Adrenal gland (tissue), 12 donors: ENCODE measurements around the gene NECTIN4. TPM values are rescaled to one million over a fixed set of nuclear protein-coding genes. Genes with fewer than 3 reads are reported as not detected.

Experiments used
- DNase-seq, 7 donors: peaks; one replicate each; pipeline ENCODE4 v3.0.0-alpha.2; 2019 to 2020
- H3K27ac ChIP-seq, 5 donors: fragments of 200-600 bp; sonication (generic) in 4 of 5; 1 replicate in 3 of 5; 2 replicates in 2 of 5; pipeline versions ENCODE4 v1.5.1 to v1.8.0; 2016 to 2020; ENCODE audit warnings: mild to moderate bottlenecking in 1 of 5
- H3K27me3 ChIP-seq: fragments of 200-600 bp; 2 replicates; pipeline ENCODE4 v1.8.0; 2021
- H3K36me3 ChIP-seq, 2 donors: fragments of 200-600 bp; replicated peaks in 1 of 2; 1 replicate in 1 of 2; 2 replicates in 1 of 2; pipeline versions ENCODE4 v1.5.1 to v1.8.0; 2018 to 2022
- H3K4me1 ChIP-seq, 2 donors: fragments of 200-600 bp; replicated peaks in 1 of 2; 1 replicate in 1 of 2; 2 replicates in 1 of 2; pipeline versions ENCODE4 v1.5.1 to v1.8.0; 2018 to 2021
- H3K4me3 ChIP-seq, 4 donors: fragments of 200-600 bp; sonication (generic) in 3 of 4; one replicate each; pipeline ENCODE4 v1.5.1; 2016 to 2018
- H3K9me3 ChIP-seq, 3 donors: fragments of 200-600 bp; sonication (generic) in 1 of 3; replicated peaks in 1 of 3; 1 replicate in 2 of 3; 2 replicates in 1 of 3; pipeline versions ENCODE4 v1.5.1 to v1.8.0; 2016 to 2021
- CTCF ChIP-seq, 6 experiments: fragments of 450-650 bp in 4 of 6; fragments of 200-600 bp in 2 of 6; sonication (generic) in 1 of 6; IDR thresholded peaks; 1 replicate in 5 of 6; 2 replicates in 1 of 6; pipeline versions ENCODE4 v1.5.1 to v1.8.0; 2016 to 2021; ENCODE audit warnings: antibody characterized with exemption in 6 of 6, mild to moderate bottlenecking in 2 of 6, moderate library complexity in 1 of 6
- POLR2A ChIP-seq, 2 donors: fragments of 450-650 bp; IDR thresholded peaks; one replicate each; pipeline ENCODE4 v1.6.1; 2017; ENCODE audit warnings: antibody characterized with exemption in 2 of 2, mild to moderate bottlenecking in 2 of 2, moderate library complexity in 1 of 2
- WGBS, 4 donors: extraction: QIAGEN DNeasy Blood & Tissue Kit in 2 of 4; methylation state at CpG; one replicate each; pipeline versions ENCODE4 v1.1.5 to v1.1.7; 2013 to 2017; 5-methylcytosine and 5-hydroxymethylcytosine counted together
- intact Hi-C, 2 donors: fragments of 100-400 bp; cut with DNase I; formaldehyde crosslinking; loops; one replicate each; pipeline versions ENCODE4 v1.14.1 to v1.15.0; 2022 to 2023
- polyA plus RNA-seq, 3 donors: library from polyadenylated mRNA; stranded (reverse); fragments of 200-250 nt in 2 of 3; fragments of 350-450 nt in 1 of 3; fragmentation: Illumina TruSeq in 1 of 3; extraction: RNeasy Lipid Tissue Mini Kit (QIAGEN cat#74804) in 1 of 3; gene quantifications; one replicate each; pipeline ENCODE4 v1.2.3, GENCODE V29; 2013 to 2014
- total RNA-seq, 9 donors: library from RNA; depleted of rRNA in 4 of 9; stranded (reverse); fragments of >200 nt in 4 of 9; fragments of 120-200 nt in 1 of 9; fragmentation: NEBNext Ultra II Directional in 1 of 9; extraction: Animal tissue kit (Norgen Biotek cat#: 25700) in 1 of 9; gene quantifications; one replicate each; pipeline versions ENCODE4 v1.1.0 to v1.2.4, GENCODE V29; 2013 to 2023
- donor health status: healthy with polysubstance abuse.
- donor health status: Bipolar disorder and iron deficiency.
- donor health status: DM: yes; HTN: yes; CAD: no.
- donor health status: DM: no; HTN: no; CAD: no.
- donor health status: DM: no; HTN: no; CAD: no.
- donor health status: DM: yes; HTN: yes; CAD: no.

The NECTIN4 gene
- total and polyA plus RNA-seq, 12 donors, result 0.06 to 0.10 TPM; not detected in 10

DNA sequence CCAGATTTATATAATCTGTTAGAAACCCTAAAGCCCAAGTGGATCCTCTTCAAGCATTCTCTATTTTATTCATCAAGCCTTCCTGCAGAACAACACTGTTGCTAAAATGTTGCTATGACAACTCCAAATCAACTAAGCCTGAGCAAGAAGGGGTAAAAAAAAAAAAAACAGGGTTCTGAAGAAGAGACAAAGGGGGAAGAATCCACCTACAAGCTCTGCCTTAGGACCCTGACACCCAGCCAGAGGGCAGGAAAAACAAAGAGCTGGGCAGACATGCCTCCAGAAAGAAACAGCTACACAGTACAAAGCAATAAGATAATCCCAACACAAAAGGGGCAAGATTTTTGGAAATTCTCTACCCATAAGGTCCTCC lies 44.8 kb downstream of the NECTIN4 start:
- intact Hi-C loops, result no loop called here
- H3K27me3 ChIP-seq, result no peaks in the 10 kb centered on the region
- no peaks in the 10 kb centered on the region for H3K9me3 ChIP-seq
- peaks cover 10 to 11% of the 10 kb centered on the region in 2 donors for H3K4me1 ChIP-seq
- H3K27ac ChIP-seq, result peak overlapping the region; percentile 80 to 96 (median 87)
- DNase-seq, result no peak
- H3K36me3 ChIP-seq, result peaks cover 0 to 40% of the 10 kb centered on the region in 2 donors
- TF ChIP-seq CTCF (IDR thresholded peaks at IDR 0.05), result no peak
- TF ChIP-seq POLR2A (IDR thresholded peaks at IDR 0.05), result no peak
- H3K4me3 ChIP-seq, result peak overlapping the region; percentile 31 to 94 (median 87)

DNA sequence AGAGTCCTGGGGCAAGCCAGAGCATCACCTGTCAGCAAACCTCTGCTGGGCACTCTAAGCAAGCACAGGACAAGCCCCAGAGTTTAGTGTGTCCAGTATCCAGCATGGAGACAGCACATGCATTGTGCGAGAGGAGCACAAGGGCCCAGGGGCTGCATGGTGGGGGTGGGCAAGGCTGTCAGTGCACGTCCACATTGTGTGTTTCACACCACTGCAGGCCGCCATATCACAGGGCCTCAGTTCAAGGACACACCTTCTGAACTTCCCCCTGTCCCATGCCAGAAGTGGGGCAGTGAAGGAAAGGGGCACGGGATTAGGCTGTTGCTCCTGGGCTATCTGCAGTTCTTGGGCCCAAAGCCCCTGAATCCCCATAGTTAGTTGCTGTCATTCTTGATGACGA lies 49.8 kb downstream of the NECTIN4 start:
- TF ChIP-seq POLR2A (IDR thresholded peaks at IDR 0.05), result no peak
- DNase-seq, result no peak
- Histone ChIP-seq H3K4me3 (no peak overlapping the region), H3K9me3 (no peaks in the 10 kb centered on the region), H3K27me3 (no peaks in the 10 kb centered on the region), H3K27ac (no peak overlapping the region), H3K4me1 (peaks cover 12 to 17% of the 10 kb centered on the region in 2 donors), H3K36me3 (peaks cover 0 to 44% of the 10 kb centered on the region in 2 donors)
- WGBS, 4 donors, result 63 to 76% (median 68%) methylated on average over 4 to 5 of the region's 5 CpGs
- intact Hi-C loops, result no loop called here

DNA sequence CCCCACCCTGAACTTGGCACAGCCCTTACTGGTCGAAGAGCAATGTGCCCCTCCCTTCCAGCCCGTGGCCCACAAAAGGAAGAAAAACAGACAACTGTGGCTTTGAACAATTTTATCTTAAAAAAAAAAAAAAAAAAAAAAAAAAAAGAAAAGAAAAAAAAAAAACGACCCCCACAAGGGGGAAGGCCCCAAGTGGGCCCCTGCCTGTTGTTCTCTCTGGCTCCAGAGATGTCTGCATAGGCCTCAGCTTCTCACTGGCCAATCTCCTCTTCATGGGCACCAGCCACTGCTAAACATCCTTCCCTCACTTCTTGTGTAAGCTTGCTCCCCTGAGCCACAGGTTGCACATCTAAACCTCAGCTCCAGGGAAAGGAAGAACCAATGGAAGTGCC lies 50.2 kb downstream of the NECTIN4 start:
- no peak for TF ChIP-seq CTCF (IDR thresholded peaks at IDR 0.05)
- no peak for TF ChIP-seq POLR2A (IDR thresholded peaks at IDR 0.05)
- Histone ChIP-seq H3K4me3 (peak overlapping the region in 3 of 4 donors; percentile 30 to 73 (median 69)), H3K4me1 (peaks cover 8 to 13% of the 10 kb centered on the region in 2 donors), H3K27me3 (no peaks in the 10 kb centered on the region), H3K27ac (peak overlapping the region in 1 of 5 donors; percentile 67), H3K9me3 (no peaks in the 10 kb centered on the region), H3K36me3 (peaks cover 0 to 44% of the 10 kb centered on the region in 2 donors)
- 3 to 17% (median 11%) methylated on average over 3 of the region's 3 CpGs for WGBS, 4 donors
- no peak for DNase-seq
- intact Hi-C loops, result no loop called here

DNA sequence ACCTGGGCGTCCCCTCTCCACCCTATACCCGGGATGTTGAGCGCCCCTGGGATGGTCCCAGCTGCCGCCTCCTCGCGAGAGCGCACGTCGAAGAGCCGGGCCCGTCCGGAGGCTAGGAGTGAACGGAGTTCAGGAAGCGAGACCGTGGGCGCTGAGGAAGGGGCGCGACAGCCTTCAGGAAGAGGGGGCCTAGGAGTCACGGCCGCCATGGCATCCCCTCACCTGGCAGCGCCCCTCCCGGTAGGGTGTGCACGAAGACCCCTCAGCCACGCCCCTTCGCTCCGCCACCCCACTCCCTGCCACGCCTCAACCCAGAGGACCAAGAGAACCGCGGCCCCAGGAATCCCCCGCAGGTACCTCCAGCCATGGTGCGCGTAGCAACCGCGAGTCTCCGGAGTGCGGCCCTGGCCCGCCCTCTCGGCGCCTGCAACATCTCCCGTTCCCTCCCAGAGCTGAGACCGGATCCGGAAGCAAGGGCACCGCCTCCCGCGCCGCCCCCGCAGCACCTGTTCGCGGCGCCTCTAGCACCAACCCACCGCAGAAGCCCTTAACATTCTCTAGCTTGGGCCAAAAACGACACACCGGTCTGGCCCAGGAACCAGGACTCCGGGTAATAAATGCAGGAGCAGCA lies 50.7 kb downstream of the NECTIN4 start, which contains the start of gene TSTD1:
Gene TSTD1 (minus strand): TSS at position 442 of the 631 bp plus-strand sequence. CDS start 75 bp downstream, at position 367.
- Histone ChIP-seq H3K9me3 (no peaks in the 10 kb centered on the region), H3K4me1 (peaks cover 4 to 8% of the 10 kb centered on the region in 2 donors), H3K27me3 (no peaks in the 10 kb centered on the region), H3K4me3 (peak within 1 kb of the TSS; percentile 21 to 73 (median 50)), H3K27ac (peak within 1 kb of the TSS in 1 of 5 donors; percentile 67), H3K36me3 (peaks cover 0 to 44% of the 10 kb centered on the region in 2 donors)
- DNase-seq, result peak; percentile 58 to 78 (median 68)
- 17 to 40% (median 31%) methylated on average over 24 to 54 of the region's 54 CpGs for WGBS, 4 donors
- intact Hi-C loops, result no loop called here
- TF ChIP-seq CTCF (IDR thresholded peaks at IDR 0.05) (no peak), POLR2A (IDR thresholded peaks at IDR 0.05) (peak in 1 of 2 donors; percentile 42)
